ACHN (cell line): Measurements from ENCODE around the gene IL4R.
"Not testable (repeated sequence)": the region's sequence is repeated elsewhere in the genome, so short reads cannot be mapped to it uniquely, and the experiment has no call there.

ENCODE experiments used
- DNase-seq: peaks from one replicate; pipeline ENCODE4 v3.0.0-alpha.2; 2015
- in situ Hi-C: cut with HindIII; loops from 2 replicates; pipeline ENCODE4 v1.10.0; 2017; ENCODE audit warnings: low sequenced_read_pairs, low pct_ligation_motif_present, low pct_unique_long_range_greater_than_20kb

The IL4R gene

DNA sequence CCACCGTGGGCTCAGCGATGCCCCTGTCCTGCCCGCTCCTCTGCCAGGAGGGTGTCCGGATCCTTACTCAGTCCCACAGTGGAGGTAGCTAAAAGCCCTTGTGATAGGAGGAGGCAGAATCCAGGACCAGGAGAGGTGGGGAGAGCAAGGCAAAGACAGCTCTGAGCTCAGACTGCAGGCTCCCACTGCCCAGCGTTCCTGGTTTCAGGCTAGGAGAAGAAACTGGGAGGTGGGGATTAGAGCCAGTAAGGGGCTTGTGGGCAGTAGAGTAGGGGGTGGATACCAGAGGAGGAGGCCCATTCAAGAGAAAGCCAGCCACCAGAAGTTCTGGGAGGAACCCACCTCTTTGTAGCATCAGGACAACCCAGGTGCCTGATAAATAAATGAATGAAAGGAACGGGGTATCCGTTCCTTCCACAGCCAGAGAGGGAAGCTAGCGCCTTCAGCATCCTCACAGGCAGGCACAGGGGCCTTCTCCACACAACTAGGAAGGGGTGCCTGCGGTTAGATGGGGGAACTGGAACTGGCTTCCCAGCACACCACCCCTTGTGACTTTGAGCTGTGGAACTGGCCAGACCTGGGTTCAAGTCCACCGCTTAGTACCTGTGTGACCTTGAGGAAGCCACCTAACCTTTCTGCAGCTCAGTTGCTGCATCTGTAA, 90.5 kb downstream of the IL4R start:
- no peak for DNase-seq
- in situ Hi-C loops, result no loop called here

DNA sequence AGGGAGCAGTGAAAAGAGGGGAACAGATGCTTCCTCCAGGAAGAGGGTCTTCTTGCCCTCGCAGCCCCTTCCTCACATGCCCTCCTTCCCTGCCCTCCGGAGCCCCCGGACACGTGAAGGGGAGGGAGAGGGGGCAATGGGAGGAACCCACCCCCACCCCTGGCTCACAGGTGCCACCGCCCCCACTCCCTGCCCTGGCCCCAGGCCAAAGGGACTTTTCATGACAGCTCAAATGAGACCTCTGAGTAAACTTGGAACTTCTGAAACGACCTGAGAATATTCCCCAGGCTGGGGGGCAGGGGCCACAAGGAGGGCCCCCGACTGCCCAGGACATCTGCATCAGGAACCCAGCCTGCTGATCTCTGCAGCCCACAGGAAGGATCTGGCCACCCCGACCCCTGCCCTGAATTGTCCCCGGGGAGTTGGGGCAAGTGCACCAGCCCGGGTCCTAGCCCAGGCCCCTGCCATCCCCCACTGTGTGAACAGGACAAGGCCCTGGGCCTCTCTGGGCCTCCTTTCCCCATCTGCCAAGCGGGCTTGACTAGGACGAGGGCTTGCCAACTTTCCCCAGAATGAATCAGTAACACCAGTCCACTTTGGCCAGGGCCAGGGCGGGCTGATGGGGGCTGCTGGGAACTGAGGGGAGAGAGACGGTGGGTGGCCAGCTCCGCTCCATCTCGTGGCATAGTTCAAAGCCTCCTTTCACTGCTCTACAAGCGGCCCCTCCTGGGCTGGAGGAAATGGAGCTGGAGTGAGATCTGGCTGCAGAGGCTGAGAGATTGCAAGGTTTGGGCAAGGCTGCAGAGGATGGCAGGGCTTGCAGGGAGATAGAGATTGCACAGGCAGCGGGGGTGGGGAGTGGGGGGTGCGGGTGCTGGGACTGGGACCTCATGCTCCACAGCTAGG, 92.0 kb downstream of the IL4R start:
- no peak for DNase-seq
- in situ Hi-C loops, result no loop called here

DNA sequence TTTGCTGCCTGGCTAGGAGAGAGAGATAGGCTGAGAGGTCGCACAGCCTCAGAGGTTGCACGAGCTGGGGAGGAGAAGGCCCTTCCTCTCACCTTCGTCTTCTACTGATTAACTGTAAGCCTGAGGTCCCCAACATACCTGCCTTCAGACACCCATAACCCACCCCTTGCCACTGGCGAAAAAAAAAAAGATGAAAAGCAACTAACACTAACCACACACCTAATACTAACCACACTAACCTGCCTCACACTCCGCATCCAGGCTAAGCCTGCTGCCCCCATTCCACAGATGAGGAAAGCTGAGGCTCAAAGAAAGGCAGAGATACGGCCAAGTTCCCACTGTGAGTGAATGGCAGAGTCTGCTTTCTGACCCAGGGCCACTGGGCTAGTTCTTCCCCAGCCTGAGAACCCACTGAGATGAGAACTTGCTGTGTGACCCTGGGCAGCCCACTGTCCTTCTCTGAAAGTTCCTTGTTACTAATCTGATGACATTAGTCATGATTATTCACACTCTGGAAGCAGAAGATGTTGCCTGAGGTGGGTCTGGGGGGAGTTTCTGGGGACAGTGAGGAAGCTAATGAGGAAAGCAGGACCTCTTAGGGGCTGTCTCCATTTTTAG, 92.8 kb downstream of the IL4R start:
- in situ Hi-C loops, result no loop called here
- DNase-seq, result no peak

DNA sequence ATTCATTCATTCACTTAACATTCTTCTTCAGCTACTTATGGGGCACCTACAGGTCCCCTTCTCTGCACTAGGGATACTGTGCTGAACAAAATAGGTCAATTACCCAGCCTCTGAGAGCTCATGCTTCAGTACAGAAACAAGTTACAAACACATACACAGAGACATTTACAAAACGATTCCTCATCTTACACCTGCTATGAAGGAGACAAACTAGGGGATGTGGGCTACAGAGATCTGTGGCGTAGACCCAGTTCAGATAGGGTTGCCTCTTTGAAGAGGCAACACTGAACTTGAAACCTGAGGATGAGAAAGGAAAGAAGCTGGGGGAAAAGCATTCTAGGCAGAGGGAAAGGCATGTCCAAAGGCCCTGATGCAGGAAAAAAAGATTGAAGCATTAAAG, 93.4 kb downstream of the IL4R start:
- no peak for DNase-seq
- in situ Hi-C loops, result no loop called here

DNA sequence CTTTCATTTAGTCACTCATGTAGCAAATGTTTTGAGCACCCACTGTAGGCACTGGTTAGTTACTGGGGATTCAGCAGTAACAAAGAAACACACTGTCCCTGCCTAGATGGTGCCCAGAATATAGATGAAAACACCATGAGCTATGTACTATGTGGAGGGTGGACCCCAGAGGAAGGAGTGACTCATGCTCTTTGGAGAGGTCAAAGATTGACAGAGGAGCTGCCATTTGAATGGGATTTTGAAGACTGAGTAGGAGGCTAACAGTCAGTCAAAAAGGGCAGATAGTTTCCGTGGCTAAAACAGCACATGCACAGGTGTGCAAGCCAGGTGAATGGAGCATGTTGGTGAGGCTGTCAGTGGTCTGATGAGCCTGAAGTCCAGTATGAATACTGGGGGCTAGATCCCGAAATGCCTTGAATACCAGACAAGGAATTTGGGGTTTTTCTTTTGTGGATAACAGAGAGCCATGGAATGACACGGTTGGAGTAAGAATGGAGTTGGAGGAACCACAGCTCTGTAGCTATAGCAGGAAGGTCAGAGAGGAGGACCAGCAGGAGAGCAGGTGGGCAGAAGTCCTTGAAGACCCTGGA, 94.3 kb downstream of the IL4R start:
- in situ Hi-C loops, result no loop called here
- DNase-seq, result peak; percentile 48

DNA sequence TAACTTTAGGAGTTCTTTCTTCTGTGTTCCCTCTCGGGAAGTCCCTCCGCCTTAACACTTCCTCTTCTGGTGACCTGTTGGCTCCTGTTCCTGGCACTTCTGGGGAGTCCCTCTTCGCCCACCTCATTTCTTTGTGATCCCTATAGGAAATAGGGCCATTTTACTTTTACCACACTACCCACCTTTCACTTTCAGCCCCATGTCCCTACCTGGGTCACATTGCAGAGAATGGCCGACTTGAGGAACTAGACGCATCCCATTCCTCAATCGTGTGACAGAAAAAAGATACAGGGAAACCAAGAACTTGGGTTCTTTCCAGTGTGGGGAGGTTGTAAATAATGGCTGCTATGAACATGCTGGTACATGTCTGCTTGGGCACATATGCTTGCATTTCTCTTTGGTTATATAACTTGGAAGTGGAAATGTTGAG, 94.8 kb downstream of the IL4R start:
- in situ Hi-C loops, result no loop called here
- no peak for DNase-seq

DNA sequence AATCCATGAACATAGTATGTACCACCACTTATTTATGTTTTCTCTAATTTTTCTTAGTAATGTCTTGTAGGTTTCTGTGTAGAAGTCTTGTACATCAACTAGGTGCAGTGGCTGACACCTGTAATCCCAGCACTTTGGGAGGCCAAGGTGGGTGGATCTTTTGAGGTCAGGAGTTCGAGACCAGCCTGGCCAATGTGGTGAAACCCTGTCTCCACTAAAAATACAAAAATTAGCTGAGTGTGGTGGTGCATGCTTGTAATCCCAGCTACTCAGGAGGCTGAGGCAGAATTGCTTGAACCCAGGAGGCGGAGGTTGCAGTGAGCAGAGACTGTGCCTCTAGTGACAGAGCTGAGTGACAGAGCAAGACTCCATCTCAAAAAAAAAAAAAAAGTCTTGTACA, 96.2 kb downstream of the IL4R start:
- DNase-seq, in situ Hi-C loops: not testable (repeated sequence)

DNA sequence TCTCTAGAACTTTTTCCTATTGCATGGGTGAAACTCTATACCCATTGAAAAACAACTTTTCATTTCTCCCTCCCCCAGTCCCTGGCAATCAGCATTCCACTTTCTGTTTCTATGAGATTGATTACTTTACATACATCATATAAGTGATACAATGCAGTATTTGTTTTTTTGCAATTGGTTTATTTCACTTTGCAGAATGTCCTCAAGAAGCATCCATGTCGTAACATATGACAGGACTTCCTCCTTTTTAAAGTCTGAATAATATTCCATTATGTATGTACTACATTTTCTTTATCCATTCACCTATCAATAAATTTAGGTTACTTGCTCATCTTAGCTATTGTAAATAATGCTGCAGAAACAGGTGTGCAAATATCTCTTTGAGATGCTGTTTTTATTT, 97.0 kb downstream of the IL4R start:
- in situ Hi-C loops, result no loop called here

DNA sequence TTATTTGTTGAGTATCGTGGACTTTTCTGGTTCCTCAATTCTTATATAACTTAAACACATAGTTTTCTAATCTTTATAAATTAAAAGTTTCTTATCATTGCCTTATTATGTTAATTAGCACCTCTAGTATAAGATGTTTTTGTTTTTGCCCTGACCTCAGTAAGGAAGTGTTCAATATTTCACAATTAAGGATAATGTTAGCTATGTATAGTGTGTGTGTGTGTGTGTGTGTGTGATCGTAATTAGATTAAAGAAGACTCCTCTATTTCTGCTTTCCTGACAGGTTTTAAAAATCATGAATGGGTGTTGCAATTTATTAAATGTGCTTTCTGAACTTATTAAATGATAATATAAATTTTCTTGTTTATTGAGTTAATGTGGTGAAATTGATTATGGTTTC, 100.2 kb downstream of the IL4R start:
- in situ Hi-C loops, result no loop called here
- DNase-seq, result no peak

More for the DNA sequence above, 97.0 kb downstream of the IL4R start:
- no peak for DNase-seq
